Posterior vena cava (tissue), 2 donors: ENCODE results near the gene PPM1L. TPM values are rescaled to one million over a fixed set of nuclear protein-coding genes. Genes with fewer than 3 reads are reported as not detected.
A peak's percentile ranks its signal among the peaks of the same experiment; 100 is the strongest.

Experiments
- DNase-seq: peaks from one replicate; pipeline ENCODE4 v3.0.0-alpha.2; 2020; ENCODE audit warnings: low spot score
- intact Hi-C, 2 donors: fragments of 100-400 bp; cut with DNase I; formaldehyde crosslinking; loops; one replicate each; pipeline versions ENCODE4 v1.14.1 to v1.14.2; 2022 to 2023
- total RNA-seq, 2 donors: library from RNA; stranded (reverse); fragmentation: NEBNext Ultra II Directional; extraction: Animal tissue kit (Norgen Biotek cat#: 25700); gene quantifications; one replicate each; pipeline ENCODE4 v1.2.1, GENCODE V29; 2021
- donor health status: DM: yes; HTN: yes; CAD: no.
- donor health status: DM: yes; HTN: yes; CAD: no.

PPM1L gene
- total RNA-seq, 2 donors from 2014 or later: 12.3 to 13.0 TPM

DNA sequence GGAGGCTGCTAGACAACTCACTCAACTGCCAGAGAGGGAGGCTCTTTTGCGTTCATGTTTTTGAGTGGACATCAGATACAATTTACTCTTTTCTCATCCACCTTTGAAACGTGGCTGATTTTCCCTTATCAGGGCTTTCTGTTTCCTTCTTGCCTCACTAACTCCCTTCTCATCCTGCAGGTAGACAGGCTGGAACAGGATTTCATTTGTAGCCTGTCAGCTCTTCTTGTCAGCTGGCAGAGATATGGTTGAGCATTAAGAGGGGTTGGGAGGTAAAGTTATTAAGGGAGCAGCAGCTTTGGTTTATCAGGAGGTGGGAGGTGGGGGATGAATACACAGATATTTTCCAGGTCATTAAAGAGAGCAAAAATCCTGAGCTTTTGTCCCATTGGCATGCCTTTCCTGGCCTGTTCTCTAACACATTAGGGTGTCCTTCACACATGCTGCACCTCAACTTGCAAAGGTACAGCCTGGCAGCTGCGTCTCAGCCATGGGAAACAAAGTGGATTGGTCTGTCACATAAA lies 73.5 kb downstream of the PPM1L start:
- DNase-seq: no peak
- intact Hi-C loops: no loop called here

DNA sequence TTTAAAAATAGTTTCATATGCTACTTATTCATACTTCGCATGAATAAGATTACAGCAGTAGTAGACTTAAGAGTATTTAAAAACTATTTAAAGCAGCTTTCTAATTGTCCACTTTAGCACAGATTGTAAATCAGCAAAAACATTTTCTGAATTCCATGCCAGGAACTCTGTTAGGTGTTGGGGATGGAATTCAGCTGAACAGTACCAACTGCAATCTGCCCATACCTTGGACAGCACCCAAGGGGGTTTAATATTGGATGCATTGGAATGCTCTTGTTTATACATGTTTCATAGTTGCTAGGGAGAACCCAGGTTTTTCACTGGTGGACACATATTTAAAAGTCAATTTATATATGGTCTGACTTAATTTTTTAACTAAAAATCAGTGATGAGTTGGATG lies 74.8 kb downstream of the PPM1L start:
- DNase-seq: no peak
- intact Hi-C loops: no loop called here

DNA sequence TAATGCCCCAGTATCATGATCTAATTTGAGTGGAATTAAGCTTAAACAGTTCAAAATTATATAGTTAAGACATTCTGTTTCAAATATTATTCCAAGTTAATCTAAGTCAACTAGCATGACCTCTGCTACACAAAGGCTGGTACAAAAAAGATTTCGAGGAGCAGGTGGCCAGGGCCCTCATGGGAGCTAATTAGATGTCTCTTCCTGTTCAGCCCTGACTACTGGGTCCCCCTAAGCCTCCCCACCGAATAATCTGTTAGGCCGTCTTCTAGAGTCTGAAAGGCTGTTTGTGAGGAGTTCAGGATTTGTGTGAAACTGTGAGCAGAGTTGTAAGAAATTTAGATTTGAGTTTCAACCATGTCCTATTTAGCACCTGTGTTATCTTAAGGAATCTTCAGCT lies 75.4 kb downstream of the PPM1L start:
- intact Hi-C loops: no loop called here
- DNase-seq: no peak

DNA sequence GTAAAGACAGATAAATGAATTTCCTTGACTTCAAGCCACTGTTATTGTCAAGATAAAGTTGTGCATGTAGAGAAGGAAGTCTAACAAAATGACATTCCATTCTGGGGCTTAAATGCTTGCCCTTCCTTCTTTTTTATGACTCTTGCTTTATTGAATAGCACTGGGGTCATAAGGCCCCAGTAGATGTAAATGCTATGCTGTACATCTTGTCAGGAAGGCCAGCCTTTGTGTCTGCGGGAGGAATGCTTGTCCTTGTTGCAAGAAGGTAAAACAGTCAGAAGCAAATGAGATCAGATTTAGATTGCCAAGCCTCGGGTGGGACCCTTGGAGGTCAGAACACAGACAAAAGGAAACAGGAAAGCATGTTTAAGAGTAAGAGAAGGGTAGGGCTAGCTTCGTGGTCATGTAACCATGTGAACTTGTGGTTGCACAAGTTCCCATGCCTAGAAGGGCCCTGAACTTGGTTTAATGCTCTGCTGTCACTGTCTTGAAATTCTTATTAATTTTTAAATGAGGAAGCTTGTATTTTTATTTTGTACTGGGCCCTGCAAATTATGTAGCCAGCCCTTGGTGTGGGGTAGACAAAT lies 81.5 kb downstream of the PPM1L start:
- no peak for DNase-seq

DNA sequence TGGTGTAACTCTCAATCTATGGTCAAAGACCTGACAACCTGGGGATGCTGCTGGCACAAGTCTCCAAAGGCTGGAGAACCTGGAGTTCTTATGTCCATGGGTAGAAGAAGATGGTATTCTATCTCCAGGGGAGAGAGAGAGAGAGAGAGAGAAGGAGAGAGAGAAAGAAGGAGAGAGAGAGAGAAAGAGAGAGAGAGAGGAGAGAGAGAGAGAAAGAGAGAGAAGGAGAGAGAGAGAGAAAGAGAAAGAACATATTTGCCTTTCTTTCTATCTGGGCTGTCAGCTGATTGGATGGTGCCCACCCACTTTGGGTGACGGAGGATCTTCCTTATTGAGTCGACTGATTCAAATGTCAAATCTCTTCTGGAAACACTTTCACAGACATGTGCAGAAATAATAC lies 84.6 kb downstream of the PPM1L start:
- intact Hi-C loops: no loop called here
- no peak for DNase-seq

More for the DNA sequence above, 81.5 kb downstream of the PPM1L start:
- intact Hi-C loops: no loop called here

DNA sequence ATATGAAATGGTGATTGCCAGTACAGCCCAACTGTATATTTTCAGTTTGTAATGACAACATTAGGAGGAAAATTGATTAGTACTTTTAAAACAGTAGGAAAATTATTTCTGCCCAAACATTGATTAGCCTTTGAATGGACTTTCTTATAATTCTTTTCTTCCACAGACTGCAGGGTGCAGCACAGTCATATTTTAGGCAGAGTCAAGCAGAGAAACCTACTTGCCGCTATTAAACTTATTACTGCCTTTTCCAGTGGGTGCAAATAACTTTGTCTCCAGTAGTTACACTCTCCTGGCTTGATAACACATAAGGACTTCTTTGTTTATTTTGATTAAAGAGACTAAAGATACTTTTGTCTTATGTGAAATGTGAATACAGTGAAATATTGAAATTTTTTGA lies 85.4 kb downstream of the PPM1L start:
- intact Hi-C loops: no loop called here

DNA sequence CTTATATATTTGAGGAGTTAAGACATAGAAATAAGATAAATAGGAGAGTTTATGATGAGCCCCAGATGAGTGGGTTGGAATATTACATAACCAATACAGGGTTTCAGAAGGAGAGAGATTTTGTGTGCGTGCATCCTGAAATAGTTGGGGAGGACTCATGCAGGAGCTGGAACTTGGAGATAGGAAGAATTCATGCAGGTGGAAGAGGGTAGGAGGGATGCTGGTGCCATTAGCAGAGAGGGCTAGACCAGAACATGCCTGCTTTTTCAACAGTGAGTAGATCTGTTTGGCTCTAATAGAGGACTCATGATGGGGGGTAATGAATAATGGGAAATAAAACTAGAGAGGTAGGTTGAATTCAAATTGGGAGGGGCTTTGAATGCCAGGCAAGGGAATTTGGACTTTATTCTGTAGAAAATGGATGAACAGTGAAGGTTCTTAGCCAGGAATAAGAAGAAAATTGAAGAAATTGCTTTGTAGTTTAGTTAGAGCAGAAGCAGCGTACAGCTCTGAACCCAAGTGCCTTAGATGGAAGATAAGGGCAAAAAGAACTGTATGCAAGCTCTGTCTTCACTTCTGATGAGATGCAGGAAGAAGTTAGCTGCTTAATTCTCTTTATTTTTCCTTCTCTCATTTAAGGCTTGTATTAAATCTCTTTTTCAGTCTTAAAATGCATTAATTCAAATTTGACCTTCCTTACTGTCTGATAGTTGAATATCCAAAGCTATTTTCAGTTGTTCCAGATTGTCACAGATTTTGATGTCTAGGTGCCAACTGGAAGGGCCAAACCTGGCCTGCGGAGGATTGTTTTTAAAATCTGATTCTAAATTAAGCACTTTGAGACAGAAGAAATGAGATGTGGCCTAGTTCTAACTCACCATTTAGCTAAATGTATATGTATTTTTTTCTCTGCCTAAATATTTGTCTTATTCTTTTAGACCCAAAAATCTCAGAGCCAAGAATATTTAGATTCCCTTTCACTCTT lies 86.3 kb downstream of the PPM1L start:
- intact Hi-C loops: no loop called here
- DNase-seq: no peak

More for the DNA sequence above, 85.4 kb downstream of the PPM1L start:
- no peak for DNase-seq

DNA sequence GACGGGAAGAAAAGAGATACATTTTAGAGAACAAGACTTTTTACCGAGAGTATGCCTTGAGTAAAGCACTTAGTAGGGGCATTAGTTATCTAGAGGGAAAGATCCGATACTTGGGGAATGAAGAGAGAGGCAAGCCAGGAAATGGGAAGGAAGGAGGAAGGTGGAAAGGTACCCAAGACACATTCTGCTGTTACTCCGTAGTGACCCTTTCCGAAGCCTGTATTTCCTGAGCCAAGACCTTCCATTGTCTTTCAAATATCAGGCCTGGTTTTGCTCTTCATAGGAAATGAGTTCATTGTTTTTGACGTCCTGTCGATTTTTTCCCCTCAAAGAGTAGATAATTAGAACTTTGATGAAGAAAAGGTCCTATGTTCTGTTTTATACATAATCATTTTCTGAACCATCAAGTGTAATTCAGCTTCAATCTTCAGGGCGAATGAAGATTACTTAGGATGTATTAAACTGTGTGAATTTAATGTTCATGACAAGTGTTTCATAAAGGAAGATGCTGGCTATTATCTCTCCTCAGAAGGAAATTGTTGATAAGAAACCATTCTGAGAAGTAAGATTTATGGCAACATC lies 95.7 kb downstream of the PPM1L start:
- intact Hi-C loops: no loop called here
- DNase-seq: no peak

DNA sequence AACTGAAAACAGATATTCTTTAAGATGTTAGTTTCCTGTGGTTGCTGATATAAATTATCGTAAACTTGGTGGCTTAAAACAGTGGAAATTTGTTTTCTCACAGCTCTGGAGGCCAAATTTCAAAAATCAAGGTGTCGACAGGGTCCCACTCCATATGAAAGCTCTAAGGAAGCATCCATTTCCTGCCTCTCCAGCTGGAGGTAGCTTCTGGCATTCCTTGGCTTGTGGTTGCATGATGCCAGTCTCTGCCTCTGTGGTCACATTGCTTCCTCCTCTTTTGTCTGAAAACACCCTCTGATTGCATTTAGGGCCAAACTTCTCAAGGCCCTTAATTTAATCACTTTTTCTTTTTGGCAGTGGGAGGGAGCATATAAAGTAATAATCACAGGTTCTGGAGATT lies 96.8 kb downstream of the PPM1L start:
- no peak for DNase-seq
- intact Hi-C loops: no loop called here

DNA sequence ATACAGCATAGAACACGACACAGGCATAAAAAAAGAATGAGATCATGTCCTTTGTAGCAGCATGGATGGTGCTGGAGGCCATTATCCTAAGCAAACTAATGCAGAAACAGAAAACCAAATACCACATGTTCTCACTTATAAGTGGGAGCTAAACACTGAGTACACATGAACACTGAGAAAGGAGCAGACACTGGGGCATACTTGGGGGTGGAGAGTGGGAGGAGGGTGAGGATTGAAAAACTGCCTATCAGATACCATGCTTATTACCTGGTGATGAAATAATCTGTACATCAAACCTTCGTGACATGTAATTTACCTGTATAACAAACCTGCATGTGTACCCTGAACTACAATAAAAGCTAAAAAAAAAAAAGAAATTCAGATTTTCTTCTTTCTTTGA lies 100.4 kb downstream of the PPM1L start:
- intact Hi-C loops: no loop called here
- no peak for DNase-seq

DNA sequence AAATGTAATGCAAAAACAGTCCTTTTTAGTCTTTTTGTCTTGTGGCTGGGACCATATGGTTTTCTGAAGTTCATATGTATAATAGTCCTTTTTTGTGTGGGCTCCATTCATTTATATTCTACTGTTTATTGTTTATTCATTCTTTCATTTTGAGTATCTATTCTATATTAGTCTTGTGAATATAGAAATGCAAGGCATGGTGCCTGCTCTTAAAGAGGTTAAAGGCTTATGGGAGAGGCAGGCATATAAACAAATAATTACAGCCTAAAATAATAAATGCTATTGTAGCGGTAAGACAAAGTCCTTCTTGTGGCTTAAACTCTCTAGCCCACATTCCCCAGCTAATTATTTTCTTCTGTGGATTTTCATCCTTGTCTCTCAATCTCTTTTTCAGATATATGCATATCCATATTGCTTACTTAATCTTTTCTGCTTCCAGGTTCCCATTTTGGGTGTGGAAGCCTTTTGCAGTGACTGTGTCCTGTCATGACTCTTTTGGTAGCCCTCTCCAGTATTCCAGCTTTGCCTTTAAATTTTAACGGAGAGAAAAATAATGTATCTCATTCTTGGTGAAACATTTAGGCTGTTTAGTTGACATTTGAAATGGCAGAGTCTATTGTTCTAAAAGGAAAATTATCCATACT lies 101.6 kb downstream of the PPM1L start:
- no peak for DNase-seq
- intact Hi-C loops: no loop called here

DNA sequence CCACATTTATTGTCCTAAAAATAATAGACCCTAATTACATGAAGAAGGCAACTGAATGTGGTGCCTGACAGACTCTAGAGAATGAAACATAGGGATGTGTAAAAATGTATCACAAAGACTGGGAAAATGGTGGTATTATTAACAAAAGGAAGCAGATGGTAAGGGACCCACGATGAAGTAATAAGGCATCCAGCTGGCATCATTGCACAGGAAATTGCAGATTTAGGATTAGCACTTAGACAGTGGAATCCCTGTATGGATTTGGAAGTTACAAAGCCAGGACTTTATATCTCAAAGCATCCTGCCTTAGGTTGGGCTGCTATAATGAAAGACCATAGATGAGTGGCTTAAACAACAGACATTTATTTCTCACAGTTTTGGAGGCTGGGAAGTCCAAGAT lies 104.3 kb downstream of the PPM1L start:
- no peak for DNase-seq
- intact Hi-C loops: no loop called here

DNA sequence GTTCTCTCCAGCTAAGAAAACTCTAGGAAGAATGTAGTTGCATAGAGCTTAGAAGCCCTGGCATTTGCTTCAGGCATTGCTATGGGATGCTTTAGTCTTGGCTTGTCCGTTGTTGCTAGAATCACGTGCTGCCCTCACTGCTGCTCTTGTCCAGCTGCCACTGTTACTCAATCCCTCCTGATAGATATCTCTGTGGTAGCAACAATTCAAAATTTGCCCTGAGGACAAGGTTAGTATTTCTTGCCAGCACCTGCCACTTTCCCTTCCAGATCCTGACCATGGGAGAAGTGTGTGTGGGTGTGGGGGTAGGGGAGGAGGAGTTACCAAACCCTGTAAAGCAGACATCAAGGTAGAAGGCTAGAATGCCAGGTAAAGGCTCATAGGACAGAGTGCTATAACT lies 113.8 kb downstream of the PPM1L start:
- intact Hi-C loops: no loop called here
- DNase-seq: no peak

DNA sequence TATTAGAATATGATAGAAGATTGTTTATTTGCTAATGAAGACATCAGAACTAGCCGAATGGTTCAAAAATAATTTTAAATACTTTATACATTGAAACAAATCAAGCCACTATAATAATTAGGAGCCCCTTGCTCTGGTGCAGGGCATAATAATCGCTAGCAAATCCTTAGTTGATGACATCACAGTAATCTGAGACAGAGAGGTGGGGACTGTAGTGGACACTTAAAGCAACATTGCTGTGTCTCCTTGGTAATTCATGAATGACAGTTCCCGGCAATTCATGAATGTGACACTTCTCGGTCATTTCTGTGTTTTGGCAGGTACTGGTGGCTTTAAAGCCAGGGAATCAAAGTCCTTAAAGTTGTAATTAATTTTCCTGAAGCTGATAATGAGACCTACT lies 114.3 kb downstream of the PPM1L start:
- intact Hi-C loops: no loop called here
- DNase-seq: no peak

DNA sequence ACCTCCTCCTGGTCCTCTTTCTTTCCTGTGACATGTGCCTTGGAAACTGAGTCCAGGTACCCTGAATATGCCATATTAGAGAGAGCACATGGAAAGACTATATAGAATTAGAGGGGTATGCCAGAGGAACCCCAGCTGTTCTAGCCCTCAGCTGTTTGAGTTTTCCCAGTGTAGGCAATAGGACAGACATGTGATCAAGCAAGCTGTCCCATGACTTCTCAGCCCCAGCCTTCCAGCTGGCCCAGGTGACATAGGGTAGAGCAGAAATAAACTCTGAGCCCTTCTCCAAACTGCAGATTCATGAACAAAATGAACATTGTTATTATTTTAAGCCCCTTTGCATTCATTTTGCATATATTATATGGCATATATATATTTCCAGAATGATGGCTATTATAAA lies 118.7 kb downstream of the PPM1L start:
- intact Hi-C loops: no loop called here
- DNase-seq: no peak

DNA sequence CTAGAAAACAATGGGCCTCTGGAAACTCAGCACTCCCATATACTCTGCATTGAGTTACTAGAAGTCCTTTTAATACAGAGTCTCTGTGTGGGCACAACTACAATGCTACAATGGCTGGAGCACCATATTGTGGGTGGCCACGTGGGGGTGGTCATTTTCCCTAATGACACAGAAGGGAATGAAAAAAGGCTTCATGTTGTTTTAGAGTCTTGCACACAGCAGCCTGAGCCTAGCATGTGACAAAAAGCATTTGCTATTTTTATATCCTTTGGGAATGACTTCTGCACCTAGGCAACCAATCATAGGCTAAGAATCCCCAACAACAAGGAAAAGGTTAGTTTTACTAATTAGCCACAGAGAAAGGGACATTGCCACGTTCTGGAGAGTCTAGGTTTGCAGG lies 120.6 kb downstream of the PPM1L start:
- intact Hi-C loops: no loop called here
- DNase-seq: no peak

DNA sequence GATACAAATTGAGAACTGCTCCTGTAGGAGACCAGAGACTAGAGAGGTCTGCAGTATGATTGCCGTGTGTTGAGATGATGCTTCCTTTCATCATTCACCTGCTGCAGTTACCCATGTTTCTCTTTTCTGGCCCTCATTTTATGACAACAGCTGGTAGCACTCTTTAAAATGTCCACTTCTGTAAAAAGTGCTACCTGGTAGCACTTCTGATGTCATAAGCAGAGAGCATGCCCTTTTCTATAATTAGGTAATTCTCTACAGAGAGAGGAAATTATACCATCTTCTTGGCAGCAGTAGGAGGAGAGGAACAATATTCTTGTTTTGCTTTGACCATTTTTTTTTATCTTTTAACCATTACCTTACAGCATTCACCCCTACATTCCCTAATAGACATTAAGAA lies 123.8 kb downstream of the PPM1L start:
- DNase-seq: no peak
- intact Hi-C loops: loop anchor here in 1 of 2 donors (5.0 kb wide), 1 partner anchor 513 kb away; no protein-coding TSS in a partner anchor

DNA sequence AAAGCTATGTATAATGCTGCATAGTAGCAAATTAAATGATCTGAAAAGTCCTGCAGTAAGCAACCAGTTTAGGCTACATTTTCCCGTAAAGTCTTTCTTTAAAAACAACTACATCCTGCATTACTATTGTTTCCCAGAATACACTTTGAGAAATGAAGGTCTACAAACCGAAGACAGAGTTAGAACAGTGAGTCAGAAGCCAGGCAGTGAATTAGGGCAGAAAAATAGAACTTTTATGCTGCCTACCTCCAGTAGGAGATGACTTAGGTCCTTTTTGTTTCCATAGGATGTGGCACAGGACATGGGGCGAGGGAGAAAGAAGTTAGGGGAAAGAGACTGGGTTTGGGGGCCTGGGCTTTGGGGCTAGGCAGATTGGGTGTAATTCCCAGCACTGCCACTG lies 127.3 kb downstream of the PPM1L start:
- intact Hi-C loops: loop anchor here in 1 of 2 donors (5.0 kb wide), 1 partner anchor 516 kb away; no protein-coding TSS in a partner anchor
- DNase-seq: no peak

DNA sequence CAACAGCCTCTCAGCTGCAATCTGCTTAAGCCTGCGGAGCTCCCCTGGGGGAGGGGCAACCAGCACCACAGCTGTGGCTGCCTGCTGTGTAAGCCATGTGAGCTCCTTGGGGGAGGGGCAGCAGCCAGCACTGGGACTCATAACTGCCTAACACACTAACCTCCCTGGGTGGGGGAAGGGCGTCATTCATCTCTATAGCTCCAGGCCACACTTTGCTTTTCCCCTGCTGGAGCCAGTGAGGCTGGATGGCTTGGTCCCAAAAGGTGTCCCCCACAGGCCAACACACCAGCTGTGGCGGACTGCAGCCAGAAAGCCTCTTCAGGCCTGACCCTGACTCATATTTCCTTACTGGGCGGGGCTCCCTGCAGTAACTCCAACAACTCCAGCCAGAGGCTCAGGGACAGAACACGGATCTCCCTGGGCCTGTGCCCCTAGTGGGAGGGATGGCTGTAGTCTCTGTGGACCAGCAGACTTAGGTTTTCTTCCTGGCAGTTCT lies 129.8 kb downstream of the PPM1L start:
- intact Hi-C loops: no loop called here
- DNase-seq: peak; percentile 80

DNA sequence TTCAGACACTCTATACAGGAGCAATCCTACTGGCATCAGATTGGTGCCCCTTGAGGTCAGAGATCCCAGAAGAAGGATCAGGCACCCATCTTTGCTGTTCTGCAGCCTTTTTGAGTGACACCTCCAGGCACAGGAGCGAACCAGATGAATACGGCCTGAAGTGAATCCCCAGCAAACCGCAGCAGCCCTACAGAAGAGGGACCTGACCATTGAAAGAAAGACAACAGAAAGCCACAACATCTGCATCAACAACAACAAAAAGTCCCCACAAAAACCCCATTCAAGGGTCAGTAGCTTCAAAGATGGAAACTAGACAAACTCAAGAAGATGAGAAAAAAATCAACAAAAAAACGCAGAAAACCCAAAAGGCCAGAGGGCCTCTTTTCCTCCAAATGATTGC lies 130.4 kb downstream of the PPM1L start:
- DNase-seq: no peak
- intact Hi-C loops: no loop called here
